Caco-2 (cell line): Measurements from ENCODE around the gene ZDHHC14. TPM values are rescaled to one million over a fixed set of nuclear protein-coding genes. Genes with fewer than 3 reads are reported as not detected.

Experiments used
- BruUV-seq: library from RNA; stranded (reverse); fragments of 400-500 nt; replicated peaks from 2 replicates; lab custom pipeline; 2021; lab: Mats Ljungman, UMichigan
- CTCF ChIA-PET: fragments of 300-600 bp; sonication (Branson Sonifier 250); formaldehyde crosslinking; loops from one replicate; lab custom pipeline; 2022; ENCODE audit warnings: antibody characterized with exemption; lab: Charles Lee
- POLR2A ChIA-PET: fragments of 300-600 bp; sonication (Branson Sonifier 250); formaldehyde crosslinking; loops from one replicate; lab custom pipeline; 2022; ENCODE audit warnings: antibody characterized with exemption; lab: Charles Lee
- DNase-seq, 2 experiments: peaks; one replicate each; pipeline versions ENCODE4 v3.0.0 to v3.0.0-alpha.2; 2020 to 2022
- H3K27me3 ChIP-seq: replicated peaks from 2 replicates; pipeline ENCODE4 v1.6.0; 2011; ENCODE audit warnings: low read length; ENCODE audit not compliant: control insufficient read depth, insufficient read depth
- H3K36me3 ChIP-seq: 2 replicates; pipeline ENCODE4 v1.5.1; 2011; ENCODE audit warnings: low read length; ENCODE audit not compliant: control insufficient read depth, insufficient read depth
- H3K4me1 ChIP-seq: fragments of 250-450 bp; sonication (Bioruptor Pico); 2 replicates; pipeline ENCODE4 v1.5.1; 2020; ENCODE audit warnings: mild to moderate bottlenecking
- H3K4me3 ChIP-seq: 2 replicates; pipeline ENCODE4 v1.5.1; 2011; ENCODE audit warnings: low read depth, mild to moderate bottlenecking, control low read depth, low read length
- H3K9me3 ChIP-seq: fragments of 250-450 bp; sonication (Bioruptor Pico); 2 replicates; pipeline ENCODE4 v1.5.1; 2020; ENCODE audit warnings: mild to moderate bottlenecking, moderate library complexity
- H3K27ac Mint-ChIP-seq: one replicate; pipeline ENCODE4 v1.8.0; 2022; ENCODE audit warnings: mixed read lengths; ENCODE audit not compliant: unreplicated experiment
- H3K27me3 Mint-ChIP-seq: one replicate; pipeline ENCODE4 v1.8.0; 2022; ENCODE audit warnings: mixed read lengths; ENCODE audit not compliant: insufficient read depth, unreplicated experiment
- H3K36me3 Mint-ChIP-seq: one replicate; pipeline ENCODE4 v1.8.0; 2022; ENCODE audit warnings: mild to moderate bottlenecking, mixed read lengths; ENCODE audit not compliant: insufficient read depth, unreplicated experiment
- H3K4me1 Mint-ChIP-seq: one replicate; pipeline ENCODE4 v1.8.0; 2022; ENCODE audit warnings: low read depth, mixed read lengths; ENCODE audit not compliant: unreplicated experiment
- H3K4me3 Mint-ChIP-seq: one replicate; pipeline ENCODE4 v1.8.0; 2022; ENCODE audit warnings: mild to moderate bottlenecking, moderate library complexity, mixed read lengths; ENCODE audit not compliant: unreplicated experiment
- H3K9me3 Mint-ChIP-seq: one replicate; pipeline ENCODE4 v1.8.0; 2022; ENCODE audit warnings: mixed read lengths; ENCODE audit not compliant: unreplicated experiment
- intact Hi-C: fragments of 100-400 bp; cut with micrococcal nuclease; formaldehyde crosslinking; loops from one replicate; pipeline ENCODE4 v1.10.0; 2022; ENCODE audit not compliant: unreplicated experiment
- total RNA-seq: library from RNA; stranded (reverse); gene quantifications from 2 replicates; pipeline ENCODE4 v1.2.3, GENCODE V29; 2022
- TF ChIP-seq, protein P1 (sequence below), 2 experiments: fragments of 200-600 bp in 1 of 2; IDR thresholded peaks; 1 replicate in 1 of 2; 2 replicates in 1 of 2; pipeline versions ENCODE4 v1.5.1 to v1.8.0; 2011 to 2022; ENCODE audit warnings: antibody characterized with exemption in 1 of 2, control low read depth in 1 of 2, inconsistent platforms in 1 of 2, low read depth in 1 of 2, low read length in 1 of 2, mild to moderate bottlenecking in 1 of 2, moderate library complexity in 1 of 2; ENCODE audit not compliant: insufficient read depth in 1 of 2, severe bottlenecking in 1 of 2, unreplicated experiment in 1 of 2

ZDHHC14 gene
- total RNA-seq, 1 experiment from 2014 or later: 22.1 TPM

- H3K27me3 ChIP-seq: no peaks in the 10 kb centered on the region
- no peaks in the 10 kb centered on the region for H3K27me3 Mint-ChIP-seq
- H3K4me3 Mint-ChIP-seq: peak overlapping the region; percentile 77
- ChIA-PET CTCF (interaction anchor here (1.5 kb wide), 1 partner anchor 67 kb away, joined by 4 read pairs; no protein-coding TSS in a partner anchor), POLR2A (interaction anchor here (0.6 to 1.9 kb wide), 3 partner anchors 12 to 207 kb away, joined by 3 to 10 read pairs (median 3); partner anchors contain the start of gene TMEM242)
- peak overlapping the region; percentile 98 for H3K27ac Mint-ChIP-seq
- no TSS peak for BruUV-seq
- no peak overlapping the region; the same call in 1 of the 2 replicates for H3K4me3 ChIP-seq
- peaks cover 26% of the 10 kb centered on the region for H3K36me3 Mint-ChIP-seq
- H3K4me1 ChIP-seq: peaks cover 53% of the 10 kb centered on the region
- TF ChIP-seq, protein P1, sequence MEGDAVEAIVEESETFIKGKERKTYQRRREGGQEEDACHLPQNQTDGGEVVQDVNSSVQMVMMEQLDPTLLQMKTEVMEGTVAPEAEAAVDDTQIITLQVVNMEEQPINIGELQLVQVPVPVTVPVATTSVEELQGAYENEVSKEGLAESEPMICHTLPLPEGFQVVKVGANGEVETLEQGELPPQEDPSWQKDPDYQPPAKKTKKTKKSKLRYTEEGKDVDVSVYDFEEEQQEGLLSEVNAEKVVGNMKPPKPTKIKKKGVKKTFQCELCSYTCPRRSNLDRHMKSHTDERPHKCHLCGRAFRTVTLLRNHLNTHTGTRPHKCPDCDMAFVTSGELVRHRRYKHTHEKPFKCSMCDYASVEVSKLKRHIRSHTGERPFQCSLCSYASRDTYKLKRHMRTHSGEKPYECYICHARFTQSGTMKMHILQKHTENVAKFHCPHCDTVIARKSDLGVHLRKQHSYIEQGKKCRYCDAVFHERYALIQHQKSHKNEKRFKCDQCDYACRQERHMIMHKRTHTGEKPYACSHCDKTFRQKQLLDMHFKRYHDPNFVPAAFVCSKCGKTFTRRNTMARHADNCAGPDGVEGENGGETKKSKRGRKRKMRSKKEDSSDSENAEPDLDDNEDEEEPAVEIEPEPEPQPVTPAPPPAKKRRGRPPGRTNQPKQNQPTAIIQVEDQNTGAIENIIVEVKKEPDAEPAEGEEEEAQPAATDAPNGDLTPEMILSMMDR (IDR thresholded peaks at IDR 0.05; ENCODE audit: insufficient read depth in 1 of 2, low read depth in 1 of 2, low read length in 1 of 2, severe bottlenecking in 1 of 2, unreplicated experiment in 1 of 2): no peak
- H3K9me3 ChIP-seq: no peaks in the 10 kb centered on the region
- intact Hi-C loops: loop anchor here (1.0 to 5.0 kb wide), 8 partner anchors 10 to 207 kb away; partner anchors contain the start of gene TMEM242
- peaks cover 1% of the 10 kb centered on the region for H3K36me3 ChIP-seq
- no peak for DNase-seq
- H3K4me1 Mint-ChIP-seq: peaks cover 41% of the 10 kb centered on the region
- no peaks in the 10 kb centered on the region for H3K9me3 Mint-ChIP-seq
These were observed 149.8 kb downstream of the ZDHHC14 start for GRCh38 chr6:157530724-157531168.

- Histone ChIP-seq H3K27me3 (no peaks in the 10 kb centered on the region), H3K36me3 (peaks cover 1% of the 10 kb centered on the region), H3K4me1 (peaks cover 59% of the 10 kb centered on the region), H3K4me3 (peak overlapping the region; percentile 33), H3K9me3 (no peaks in the 10 kb centered on the region)
- peak overlapping the region; percentile 77 for H3K4me3 Mint-ChIP-seq
- ChIA-PET CTCF (interaction anchor here (0.6 to 1.5 kb wide), 2 partner anchors 56 to 66 kb away, joined by 4 read pairs; no protein-coding TSS in a partner anchor), POLR2A (interaction anchor here (0.5 to 2.8 kb wide), 13 partner anchors 9 to 486 kb away, joined by 3 to 19 read pairs (median 6); partner anchors contain the start of gene TMEM242)
- peak; percentile 96 to 98 for DNase-seq
- intact Hi-C loops: loop anchor here (1.0 to 5.0 kb wide), 8 partner anchors 9 to 208 kb away; partner anchors contain the start of gene TMEM242
- H3K27ac Mint-ChIP-seq: peak overlapping the region; percentile 98
- H3K27me3 Mint-ChIP-seq: no peaks in the 10 kb centered on the region
- H3K4me1 Mint-ChIP-seq: peaks cover 45% of the 10 kb centered on the region
- H3K9me3 Mint-ChIP-seq: no peaks in the 10 kb centered on the region
- TF ChIP-seq, protein P1 (IDR thresholded peaks at IDR 0.05; ENCODE audit: insufficient read depth in 1 of 2, low read depth in 1 of 2, low read length in 1 of 2, severe bottlenecking in 1 of 2, unreplicated experiment in 1 of 2): no peak
- BruUV-seq: TSS peak; percentile 93
- H3K36me3 Mint-ChIP-seq: peaks cover 20% of the 10 kb centered on the region
These were observed 150.4 kb downstream of the ZDHHC14 start for GRCh38 chr6:157531169-157531985.

GRCh38 chr6:157531986-157532365 is 151.0 kb downstream of the ZDHHC14 start:
- peaks cover 61% of the 10 kb centered on the region for H3K4me1 ChIP-seq
- H3K4me3 ChIP-seq: peak overlapping the region; percentile 33

More at GRCh38 chr6:157531986-157532365, 151.0 kb downstream of the ZDHHC14 start:
- no TSS peak for BruUV-seq
- H3K9me3 ChIP-seq: no peaks in the 10 kb centered on the region
- intact Hi-C loops: loop anchor here (1.0 to 5.0 kb wide), 8 partner anchors 8 to 209 kb away; partner anchors contain the start of gene TMEM242
- Mint-ChIP-seq H3K27me3 (no peaks in the 10 kb centered on the region), H3K4me1 (peaks cover 42% of the 10 kb centered on the region), H3K4me3 (peak overlapping the region; percentile 77), H3K27ac (peak overlapping the region; percentile 98), H3K9me3 (no peaks in the 10 kb centered on the region), H3K36me3 (peaks cover 18% of the 10 kb centered on the region)
- no peaks in the 10 kb centered on the region for H3K27me3 ChIP-seq
- ChIA-PET CTCF (interaction anchor here (0.6 to 1.5 kb wide), 2 partner anchors 55 to 65 kb away, joined by 4 read pairs; no protein-coding TSS in a partner anchor), POLR2A (interaction anchor here (0.5 to 2.8 kb wide), 13 partner anchors 9 to 486 kb away, joined by 3 to 19 read pairs (median 6); partner anchors contain the start of gene TMEM242)
- peaks cover 1% of the 10 kb centered on the region for H3K36me3 ChIP-seq
- TF ChIP-seq, protein P1 (IDR thresholded peaks at IDR 0.05; ENCODE audit: insufficient read depth in 1 of 2, low read depth in 1 of 2, low read length in 1 of 2, severe bottlenecking in 1 of 2, unreplicated experiment in 1 of 2): no peak
- peak; percentile 59 to 63 for DNase-seq
